Measurements from ENCODE around the gene EGR1.

- TF ChIP-seq CTCF (IDR thresholded peaks at IDR 0.05; ENCODE audit: low read length), result no peak
- no peak for TF ChIP-seq EZH2 (IDR thresholded peaks at IDR 0.05; ENCODE audit: borderline replicate concordance, low read length)
Measured at GRCh38 chr5:138454121-138454520, 11.2 kb upstream of the EGR1 start.
